ENCODE data around the gene CFAP46.
"Not testable (repeated sequence)": the region's sequence is repeated elsewhere in the genome, so short reads cannot be mapped to it uniquely, and the experiment has no call there.

CFAP46 gene

DNA sequence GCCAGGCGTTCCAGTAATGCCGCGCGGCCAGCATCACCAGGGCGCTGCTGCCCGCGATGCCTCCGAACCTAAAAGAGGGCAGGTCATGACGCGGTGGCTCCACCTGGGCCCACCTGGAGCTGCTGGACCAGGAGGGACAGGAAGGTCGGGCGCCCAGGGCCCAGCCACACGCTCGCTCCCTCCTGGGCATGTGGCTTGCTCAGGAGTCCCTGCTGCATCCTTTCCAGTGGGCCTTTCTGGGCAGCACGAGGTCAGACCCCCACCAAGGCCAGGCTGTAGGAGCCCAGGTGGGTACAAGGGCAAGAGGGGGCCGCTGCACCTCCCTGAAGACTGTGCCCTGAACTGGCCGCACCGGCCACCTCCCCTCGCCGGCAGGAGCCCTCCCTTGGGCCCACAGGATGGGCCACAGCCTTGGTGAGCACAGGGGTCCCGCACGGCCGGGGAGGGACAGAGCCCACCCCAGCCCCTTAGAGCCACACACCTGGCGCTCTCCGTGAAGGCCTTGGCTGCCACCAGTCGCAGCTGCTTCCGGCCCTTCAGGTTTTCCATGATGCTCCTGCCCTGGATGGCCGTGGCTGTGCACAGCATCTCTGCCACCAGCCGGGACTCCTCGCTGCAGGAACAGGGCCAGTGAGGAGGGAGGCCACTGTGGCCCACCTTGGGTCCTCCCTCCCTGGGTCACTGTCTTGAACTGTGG, 43.2 kb downstream of the CFAP46 start:
- no peak for DNase-seq (ENCODE audit: low spot score)

- no peak for DNase-seq (ENCODE audit: low spot score)
These were observed 43.8 kb downstream of the CFAP46 start for GRCh38 chr10:132898391-132899053.

DNA sequence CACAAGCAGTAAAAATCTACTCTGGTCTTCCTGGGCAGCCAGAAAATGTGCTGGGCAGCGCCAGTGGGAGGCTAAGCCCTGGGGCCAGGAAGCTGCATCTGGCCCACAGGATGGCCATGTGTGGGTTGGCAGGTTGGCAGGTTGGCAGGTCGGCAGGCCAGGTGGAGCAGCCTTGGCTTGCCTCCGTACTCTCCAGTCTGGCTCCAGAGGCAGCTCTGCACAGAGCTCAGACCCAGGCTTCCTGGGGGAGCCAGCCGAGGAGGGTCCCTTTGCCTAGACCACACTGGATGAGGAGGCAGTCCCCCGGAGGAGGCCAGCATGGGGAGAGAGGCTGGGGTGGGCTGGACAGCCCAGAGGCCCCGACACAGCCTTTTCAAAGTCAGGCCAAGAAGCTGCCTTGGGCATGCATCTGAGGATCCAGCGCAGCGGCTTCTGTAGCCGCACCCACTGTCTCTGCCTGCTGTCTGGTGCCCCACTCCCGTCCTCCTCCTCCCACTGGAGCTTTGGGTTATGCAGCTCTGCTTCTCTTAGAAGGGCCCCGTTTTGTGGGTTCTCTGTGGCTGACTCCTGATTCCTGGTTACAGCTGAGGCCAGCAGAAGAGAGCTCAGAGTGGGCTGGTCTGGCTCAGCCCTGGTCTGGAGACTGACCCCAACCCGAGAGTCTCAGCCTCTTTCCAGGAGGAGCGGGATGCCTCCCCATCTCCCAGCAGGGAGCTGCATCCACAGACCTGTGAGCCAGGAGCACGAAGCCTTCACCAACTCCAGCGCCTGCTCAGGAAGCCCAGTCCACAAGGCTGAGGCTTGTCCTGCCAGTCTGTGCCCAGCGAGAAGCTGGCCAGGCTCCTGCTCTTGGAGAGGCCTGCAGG, 44.6 kb downstream of the CFAP46 start:
- DNase-seq (ENCODE audit: low spot score): no peak

DNA sequence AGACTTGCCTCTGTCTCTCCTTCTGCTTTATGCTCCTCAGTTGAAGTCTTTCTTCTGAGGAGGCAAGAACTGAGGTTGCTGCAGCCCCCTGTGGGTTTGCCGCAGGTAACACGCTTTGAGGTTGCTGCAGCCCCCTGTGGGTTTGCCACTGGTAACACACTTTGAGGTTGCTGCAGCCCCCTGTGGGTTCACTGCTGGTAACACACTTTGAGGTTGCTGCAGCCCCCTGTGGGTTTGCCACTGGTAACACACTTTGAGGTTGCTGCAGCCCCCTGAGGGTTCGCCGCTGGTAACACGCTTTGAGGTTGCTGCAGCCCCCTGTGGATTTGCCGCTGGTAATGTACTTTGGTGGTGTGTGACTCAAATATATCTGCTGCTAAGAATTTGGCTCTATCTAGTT, 48.6 kb downstream of the CFAP46 start:
- DNase-seq (ENCODE audit: low spot score): not testable (repeated sequence)

DNA sequence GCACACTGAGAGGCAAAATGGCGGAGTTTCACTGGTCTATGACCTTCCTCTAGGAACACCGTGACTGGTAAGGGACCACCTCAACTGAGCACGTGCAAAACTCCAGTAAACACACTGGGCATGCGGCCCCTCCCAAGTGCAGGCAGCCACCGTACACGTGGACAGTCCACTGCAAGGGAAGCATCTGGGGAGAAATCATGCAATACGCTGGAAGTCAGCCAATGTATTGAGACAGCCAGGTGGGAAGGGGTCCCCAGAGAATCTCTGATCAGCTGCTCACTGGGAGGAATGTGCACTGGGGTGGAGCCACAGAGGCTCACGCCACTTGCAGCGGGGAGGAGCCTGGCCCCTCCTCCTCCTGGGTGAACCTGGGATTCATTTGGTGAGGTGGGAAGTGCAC, 49.3 kb downstream of the CFAP46 start:
- DNase-seq (ENCODE audit: low spot score): no peak

DNA sequence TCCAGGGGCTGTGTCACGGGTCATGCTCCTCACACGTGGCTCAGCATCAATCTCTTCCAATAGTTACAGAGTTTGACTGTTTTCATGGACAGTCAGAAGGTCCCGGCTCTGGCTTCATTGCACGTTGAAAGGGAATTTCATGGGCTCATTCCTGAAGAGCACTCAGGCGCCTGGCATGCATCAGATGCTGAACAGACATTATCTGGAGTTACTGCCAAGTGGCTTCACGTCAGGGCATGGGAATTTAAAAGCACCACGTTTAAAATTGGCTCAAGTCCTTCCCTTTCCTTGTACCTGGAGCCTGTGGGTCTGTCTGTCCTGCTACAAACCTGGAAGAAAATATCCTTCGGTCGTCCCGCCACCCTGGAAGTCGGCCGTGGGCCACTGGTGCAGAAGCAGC, 50.4 kb downstream of the CFAP46 start:
- no peak for DNase-seq (ENCODE audit: low spot score)

DNA sequence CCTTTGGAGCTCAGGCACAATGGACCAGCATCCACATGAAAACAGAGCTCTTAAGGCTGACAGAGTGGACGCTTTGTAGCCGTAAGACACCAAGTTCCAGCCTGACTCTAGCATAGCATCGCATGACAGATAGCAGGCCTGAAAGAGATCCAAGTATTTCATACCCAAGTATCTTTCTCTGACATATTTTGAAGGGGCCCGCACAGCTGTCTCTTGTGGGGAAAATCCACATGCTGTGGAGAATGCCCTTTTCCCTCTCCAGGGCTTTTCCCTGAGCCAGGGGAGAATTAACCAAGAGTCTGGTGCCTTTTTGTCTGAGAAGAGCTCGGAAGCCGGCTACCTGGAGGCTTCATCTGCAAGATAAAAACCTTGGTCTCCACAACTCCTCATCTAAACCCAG, 51.0 kb downstream of the CFAP46 start:
- no peak for DNase-seq (ENCODE audit: low spot score)

DNA sequence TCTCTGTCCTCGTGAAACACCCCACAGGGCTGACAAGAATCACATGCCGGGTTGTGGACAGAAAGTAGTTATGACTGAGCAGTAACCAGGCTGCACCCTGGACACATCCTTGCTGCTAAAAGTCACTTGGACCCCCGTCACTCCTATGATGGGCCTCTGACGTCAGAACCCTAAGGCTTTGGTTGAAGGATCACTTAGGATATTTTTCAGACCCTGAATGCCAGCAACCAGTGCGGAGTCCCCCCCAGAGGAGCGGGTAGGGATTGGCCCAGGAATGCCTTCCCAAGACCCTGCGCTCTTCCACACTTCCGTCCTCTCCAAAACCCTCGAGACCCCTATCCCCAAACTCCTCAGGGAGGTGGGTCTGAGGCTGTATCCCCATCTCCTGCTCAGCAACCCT, 52.1 kb downstream of the CFAP46 start:
- no peak for DNase-seq (ENCODE audit: low spot score)

GRCh38 chr10:132889556-132889955, 52.8 kb downstream of the CFAP46 start:
- no peak for DNase-seq (ENCODE audit: low spot score)

- no peak for DNase-seq (ENCODE audit: low spot score)
These were observed 53.4 kb downstream of the CFAP46 start for GRCh38 chr10:132888898-132889490.

DNA sequence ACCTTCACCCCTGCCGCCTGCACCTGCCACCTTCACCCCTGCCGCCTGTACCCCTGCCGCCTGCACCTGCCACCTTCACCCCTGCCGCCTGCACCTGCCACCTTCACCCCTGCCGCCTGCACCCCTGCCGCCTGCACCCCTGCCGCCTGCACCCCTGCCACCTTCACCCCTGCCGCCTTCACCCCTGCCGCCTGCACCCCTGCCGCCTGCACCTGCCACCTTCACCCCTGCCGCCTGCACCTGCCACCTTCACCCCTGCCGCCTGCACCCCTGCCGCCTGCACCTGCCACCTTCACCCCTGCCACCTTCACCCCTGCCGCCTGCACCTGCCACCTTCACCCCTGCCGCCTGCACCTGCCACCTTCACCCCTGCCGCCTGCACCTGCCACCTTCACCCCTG, 53.9 kb downstream of the CFAP46 start:
- DNase-seq (ENCODE audit: low spot score): not testable (repeated sequence)

DNA sequence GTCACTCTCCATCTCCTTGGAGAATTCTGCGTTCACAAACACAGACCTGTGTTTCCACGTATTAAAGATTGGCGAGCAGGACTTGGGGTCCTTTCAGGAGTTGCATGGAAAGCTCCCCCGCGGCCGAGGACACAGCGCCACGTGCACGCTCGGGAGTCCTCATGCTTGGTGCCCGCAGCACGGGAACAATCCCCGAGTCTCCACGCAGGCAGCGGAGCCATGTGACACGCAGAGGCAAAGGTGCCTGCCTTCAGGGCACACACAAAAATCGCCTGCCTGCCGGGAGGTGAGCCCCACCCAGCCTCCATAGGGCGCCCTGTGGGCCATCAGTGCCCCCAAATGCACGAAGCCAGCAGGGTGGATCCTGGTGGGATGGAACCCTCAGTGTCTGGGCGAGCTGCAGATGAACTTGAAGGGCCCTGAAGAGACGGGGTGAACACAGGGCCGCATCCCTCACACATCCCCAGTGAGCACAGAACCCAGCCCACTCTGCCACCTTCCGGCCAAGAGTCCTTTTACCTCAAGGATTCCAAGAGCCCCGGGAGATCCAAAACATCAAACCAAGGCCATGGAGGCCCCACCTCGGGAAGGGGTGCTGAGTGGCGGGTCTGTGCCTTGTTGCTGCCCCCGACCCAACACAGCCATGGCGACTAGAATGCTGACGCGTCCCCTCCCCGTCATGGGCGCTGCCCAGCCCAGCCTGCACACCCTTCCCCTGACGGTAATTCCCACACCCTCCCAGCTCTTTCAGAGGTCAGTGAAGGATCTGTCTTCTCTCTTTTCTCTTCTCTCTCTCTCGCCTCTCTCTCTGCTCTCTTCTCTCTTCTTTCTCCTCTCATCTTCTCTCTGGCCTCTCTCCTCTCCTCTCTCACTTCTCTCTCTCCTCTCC, 55.9 kb downstream of the CFAP46 start:
- no peak for DNase-seq (ENCODE audit: low spot score)

DNA sequence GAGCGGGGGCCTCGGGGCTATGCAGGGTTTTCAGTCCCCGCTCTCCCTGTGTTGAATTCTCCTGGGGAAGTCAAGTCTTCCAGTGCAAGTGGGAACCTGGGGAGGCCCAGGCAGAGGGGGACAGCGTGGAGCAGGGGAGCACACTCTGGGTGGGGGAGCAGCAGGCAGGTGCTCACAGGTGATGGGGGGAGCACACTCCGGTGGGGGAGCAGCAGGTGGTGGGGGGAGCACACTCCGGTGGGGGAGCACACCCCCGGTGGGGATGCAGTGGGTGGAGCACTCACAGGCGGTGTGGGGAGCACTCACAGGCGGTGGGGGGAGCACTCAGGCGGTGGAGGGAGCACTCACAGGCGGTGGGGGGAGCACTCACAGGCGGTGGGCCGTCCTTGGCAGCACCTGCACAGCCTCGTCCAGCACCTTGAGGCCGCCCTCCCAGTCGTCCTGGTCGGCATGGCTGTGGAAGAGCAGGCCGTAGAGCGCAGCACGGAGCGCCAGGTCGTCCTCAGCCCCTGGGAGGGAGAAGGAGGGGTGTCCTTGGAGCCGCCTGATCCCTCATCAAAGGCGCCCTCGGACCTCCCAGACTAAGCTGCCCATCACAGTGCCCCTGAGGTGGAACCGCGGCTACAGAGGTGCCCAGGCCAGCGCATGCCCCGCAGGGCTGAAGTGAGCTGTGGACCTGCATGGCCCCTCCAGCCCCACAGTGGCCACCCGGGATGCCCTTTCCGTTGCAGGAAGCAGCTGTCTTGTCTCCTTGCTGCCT, 56.7 kb downstream of the CFAP46 start:
- no peak for DNase-seq (ENCODE audit: low spot score)

DNA sequence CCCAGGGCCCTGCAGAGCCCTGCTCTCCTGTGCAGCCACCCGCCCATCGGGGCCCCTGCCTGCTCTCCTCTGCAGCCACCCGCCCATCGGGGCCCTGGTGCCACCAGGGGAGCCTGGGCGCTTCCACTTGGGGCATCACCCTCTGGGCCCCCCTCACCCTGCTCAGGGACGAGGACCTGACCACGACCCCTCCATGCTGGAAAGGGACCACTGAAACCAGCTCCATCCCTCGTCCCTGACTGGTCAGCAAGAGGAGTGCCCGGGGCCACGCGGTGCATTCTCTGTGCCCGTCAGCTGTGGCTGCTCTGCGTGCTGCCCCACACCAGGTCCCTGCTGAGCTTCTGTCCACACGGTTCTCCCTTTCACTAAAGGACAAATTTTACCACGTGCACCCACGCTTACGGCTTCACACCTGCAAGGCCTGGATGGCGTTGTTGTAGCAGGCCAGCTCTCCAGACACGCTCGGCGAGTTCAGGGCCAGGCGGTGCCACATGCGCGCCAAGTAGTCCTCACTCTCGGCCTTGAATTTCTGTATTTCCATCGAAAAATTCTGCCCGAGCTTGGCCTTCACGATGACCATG, 57.6 kb downstream of the CFAP46 start:
- DNase-seq (ENCODE audit: low spot score): no peak

GRCh38 chr10:132884041-132884440, 58.3 kb downstream of the CFAP46 start:
- no peak for DNase-seq (ENCODE audit: low spot score)

GRCh38 chr10:132883391-132883881, 58.9 kb downstream of the CFAP46 start:
- DNase-seq (ENCODE audit: low spot score): no peak

DNA sequence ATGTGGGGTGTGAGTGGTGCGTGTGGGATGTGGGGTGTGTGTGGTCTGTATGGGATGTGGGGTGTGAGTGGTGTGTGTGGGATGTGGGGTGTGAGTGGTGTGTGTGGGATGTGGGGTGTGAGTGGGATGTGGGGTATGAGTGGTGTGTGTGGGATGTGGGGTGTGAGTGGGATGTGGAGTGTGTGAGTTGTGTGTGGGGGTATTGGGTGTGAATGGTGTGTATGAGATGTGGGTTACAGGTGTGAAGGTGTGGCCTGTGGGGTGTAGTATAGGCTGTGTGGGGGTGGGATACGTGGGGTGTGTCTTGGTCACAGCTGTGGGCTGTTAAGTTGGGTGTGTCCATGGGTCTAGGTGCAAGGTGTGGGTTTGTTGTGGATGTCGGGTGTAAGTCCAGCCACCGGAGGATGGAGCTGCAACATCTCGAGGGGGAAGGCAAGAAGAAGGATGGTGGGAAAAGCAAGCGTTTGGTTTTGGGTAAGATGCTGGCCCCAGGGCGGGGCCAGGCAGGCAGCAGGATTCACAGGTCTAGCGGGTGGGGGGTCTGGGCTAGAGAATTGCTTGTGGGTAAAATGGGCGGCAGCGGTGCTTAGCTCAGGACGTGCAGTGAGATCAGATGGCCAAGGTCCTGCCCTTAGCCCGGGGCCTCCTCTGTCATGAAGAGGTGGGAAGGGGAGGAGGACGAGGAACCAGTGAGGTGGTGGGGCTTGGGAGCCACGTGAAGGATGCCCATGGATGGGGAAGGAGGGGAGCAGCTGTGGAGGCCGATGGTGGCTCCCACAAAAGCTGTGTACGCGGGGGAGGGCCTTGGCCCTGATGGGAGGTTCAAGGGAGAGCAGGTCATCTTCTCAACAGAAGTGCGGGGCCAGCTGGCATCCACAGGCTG, 60.1 kb downstream of the CFAP46 start:
- DNase-seq (ENCODE audit: low spot score): no peak

GRCh38 chr10:132881186-132881920, 61.0 kb downstream of the CFAP46 start:
- DNase-seq (ENCODE audit: low spot score): no peak
